Hippocampal formation (tissue), 2 donors: Measurements from ENCODE around the gene DNLZ.
A peak's percentile ranks its signal among the peaks of the same experiment; 100 is the strongest.
"Not testable (repeated sequence)": the region's sequence is repeated elsewhere in the genome, so short reads cannot be mapped to it uniquely, and the experiment has no call there.

Source experiments
- DNase-seq, 2 donors: peaks; one replicate each; lab custom pipeline; 2025; lab: John Stamatoyannopoulos, UW

DNLZ gene

GRCh38 chr9:136363106-136363948 lies at the start of gene DNLZ:
TSS of gene DNLZ (minus strand) at chr9:136363744. CDS start at chr9:136363714, 30 bp downstream.
- DNase-seq: peak; percentile 91 to 94

GRCh38 chr9:136412962-136413361 lies 49.4 kb upstream of the DNLZ start:
- no peak for DNase-seq

- DNase-seq: no peak
Measured at GRCh38 chr9:136411378-136411777, 47.8 kb upstream of the DNLZ start.

- peak; percentile 68 to 85 for DNase-seq
Measured at GRCh38 chr9:136410500-136411287, 47.1 kb upstream of the DNLZ start, which contains the start of the genes ENTR1 and PMPCA. TSS of gene ENTR1 (minus strand) at chr9:136410614. CDS start at chr9:136410397, 217 bp downstream. TSS of gene PMPCA (plus strand) at chr9:136410658. CDS start at chr9:136410669, 11 bp downstream.

DNA sequence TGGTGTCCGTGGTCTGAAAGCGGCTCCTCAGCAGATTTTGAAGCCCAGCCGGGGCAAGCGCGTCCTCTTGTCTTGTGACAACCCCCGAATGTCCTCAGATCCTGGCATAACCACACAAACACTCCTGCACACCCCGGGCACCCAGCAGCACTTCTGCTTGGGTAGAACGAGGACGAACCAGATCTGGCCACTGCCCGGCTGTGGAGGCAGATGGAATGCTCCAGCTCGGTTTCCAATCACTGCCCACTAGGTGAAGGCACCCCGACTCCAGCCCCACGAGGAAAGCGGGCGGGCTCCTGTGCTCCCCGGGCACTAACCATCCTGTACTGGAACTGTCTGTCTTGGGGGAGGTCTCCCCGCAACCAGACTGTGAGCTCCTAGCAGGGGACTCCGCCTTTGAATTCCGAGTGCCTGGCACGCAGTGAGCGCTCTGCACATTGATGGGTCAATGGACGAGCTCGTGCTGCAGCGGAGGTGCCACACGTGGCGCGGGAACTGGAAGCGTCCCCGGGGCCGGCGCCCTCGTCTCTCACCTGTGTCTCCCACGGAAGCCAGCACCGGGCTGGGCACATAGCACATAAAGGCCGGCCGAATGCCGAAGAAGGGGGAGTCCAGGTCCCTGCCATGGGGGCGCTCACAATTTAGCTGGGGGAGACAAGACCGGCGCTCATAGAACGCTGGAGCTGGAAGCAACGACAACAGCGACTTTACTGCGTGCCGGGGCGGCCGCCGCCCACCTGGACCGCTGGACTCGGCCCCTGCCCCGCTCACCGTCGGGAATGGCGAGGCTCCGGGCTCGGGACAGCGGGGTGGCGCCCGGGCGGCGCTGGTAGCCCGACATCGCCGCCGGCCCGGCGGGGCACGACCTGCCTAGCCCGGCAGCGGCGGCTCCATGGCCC lies 46.3 kb upstream of the DNLZ start:
- DNase-seq: no peak

DNA sequence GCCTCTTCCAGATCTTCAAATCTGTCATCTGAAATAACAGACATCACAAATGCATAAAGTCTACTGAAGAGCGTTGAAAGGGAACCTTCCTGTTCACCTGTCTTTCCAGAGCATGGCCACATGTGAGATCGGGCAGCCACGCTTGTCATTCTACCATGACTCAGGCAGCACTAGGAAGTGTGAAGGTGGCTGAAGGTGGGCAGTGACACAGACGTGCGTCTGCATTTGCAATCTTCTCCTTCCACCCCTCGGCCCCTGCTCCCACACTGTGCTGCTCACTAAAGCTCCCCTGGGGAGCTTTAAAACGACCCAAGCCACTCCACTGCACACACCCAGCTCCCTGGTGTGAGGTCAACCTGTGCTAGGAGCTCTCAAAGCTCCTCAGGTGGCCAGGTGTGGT lies 44.4 kb upstream of the DNLZ start:
- no peak for DNase-seq

DNA sequence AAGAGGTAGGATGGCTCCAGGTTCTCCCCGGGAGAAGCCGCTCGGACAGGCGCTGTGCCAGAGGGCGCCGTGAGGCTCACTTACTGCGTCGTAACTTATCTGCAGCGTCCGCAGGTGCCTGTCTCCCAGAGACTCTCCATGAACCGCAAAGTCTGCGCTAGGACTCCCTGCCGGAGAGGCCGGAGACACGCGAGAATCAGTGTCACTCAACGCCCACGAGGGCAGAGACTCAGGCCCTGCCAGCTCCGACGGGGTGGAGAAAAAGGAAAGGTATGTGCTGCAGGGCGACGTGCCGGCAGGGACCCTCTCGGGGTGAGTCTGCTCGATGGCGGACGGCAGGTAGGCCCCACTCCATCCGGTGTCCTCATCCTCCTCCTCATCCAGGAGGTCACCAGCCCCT lies 43.5 kb upstream of the DNLZ start:
- not testable (repeated sequence) for DNase-seq

DNA sequence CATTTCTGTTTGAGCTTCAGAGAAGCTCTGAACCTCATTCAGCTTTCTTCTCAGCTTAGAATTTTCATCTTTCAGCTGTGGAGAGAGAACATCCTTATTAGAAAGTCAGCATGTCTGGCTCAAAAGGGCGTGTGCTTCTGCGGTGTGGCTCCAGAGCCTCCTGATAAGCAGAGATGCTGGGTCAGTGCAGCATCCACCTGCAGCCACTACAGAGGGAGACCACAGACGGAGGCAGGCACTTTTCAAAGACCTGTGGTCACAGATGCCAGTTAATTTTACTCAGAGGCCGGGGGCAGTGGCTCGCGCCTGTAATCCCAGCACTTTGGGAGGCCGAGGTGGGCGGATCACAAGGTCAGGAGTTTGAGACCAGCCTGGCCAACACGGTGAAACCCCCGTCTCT lies 42.4 kb upstream of the DNLZ start:
- not testable (repeated sequence) for DNase-seq

GRCh38 chr9:136405481-136405880 lies 41.9 kb upstream of the DNLZ start:
- no peak for DNase-seq

- DNase-seq: no peak
Measured at GRCh38 chr9:136404801-136405136, 41.2 kb upstream of the DNLZ start.

GRCh38 chr9:136403915-136404800 lies 40.6 kb upstream of the DNLZ start:
- no peak for DNase-seq

DNA sequence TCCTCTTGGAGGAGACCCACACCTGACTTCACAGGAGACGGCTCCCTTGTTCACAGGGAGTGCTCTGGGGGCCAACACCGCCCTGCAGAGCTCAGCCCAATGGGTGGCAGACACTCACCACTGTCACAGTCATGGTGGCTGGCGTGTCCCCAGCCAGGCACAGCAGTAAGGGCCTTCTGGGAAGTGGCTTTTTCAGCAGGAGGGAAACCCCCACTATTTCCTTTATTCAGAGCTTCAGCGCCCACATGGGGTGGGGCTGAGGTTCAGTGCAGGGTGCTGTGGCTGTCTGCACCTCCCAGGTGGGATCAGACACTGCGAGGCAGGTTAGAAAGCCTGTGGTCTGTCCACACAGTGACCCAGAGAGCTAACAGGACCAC lies 40.0 kb upstream of the DNLZ start:
- no peak for DNase-seq

DNA sequence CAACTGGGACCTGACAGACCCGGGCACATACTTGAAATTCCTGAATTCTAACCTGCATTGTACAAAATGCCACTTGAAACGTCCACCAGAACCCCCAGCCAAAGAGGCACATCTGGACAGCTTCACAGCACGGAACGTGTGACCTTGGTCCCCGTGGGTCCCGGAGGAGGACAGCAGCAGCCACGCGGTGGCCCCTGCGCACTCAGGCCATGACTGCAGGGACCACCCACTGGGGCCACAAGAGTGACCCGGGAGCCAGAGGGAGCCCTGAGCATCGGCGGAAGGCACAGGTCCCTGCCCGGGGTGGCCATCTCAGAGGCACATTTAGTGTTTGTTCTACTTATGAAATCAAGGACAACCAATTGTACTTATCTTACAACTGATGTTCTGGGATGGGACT lies 38.5 kb upstream of the DNLZ start:
- no peak for DNase-seq

- DNase-seq: no peak
Measured at GRCh38 chr9:136401173-136401922, 37.8 kb upstream of the DNLZ start.

- peak; percentile 53 to 79 for DNase-seq
Measured at GRCh38 chr9:136400038-136400834, 36.7 kb upstream of the DNLZ start, which contains the start of gene SNAPC4. TSS of gene SNAPC4 (minus strand) at chr9:136400170. CDS start at chr9:136398428, 1,742 bp downstream.

GRCh38 chr9:136399176-136400037 lies 35.9 kb upstream of the DNLZ start:
- no peak for DNase-seq

GRCh38 chr9:136398286-136398685 lies 34.7 kb upstream of the DNLZ start:
- DNase-seq: no peak

DNA sequence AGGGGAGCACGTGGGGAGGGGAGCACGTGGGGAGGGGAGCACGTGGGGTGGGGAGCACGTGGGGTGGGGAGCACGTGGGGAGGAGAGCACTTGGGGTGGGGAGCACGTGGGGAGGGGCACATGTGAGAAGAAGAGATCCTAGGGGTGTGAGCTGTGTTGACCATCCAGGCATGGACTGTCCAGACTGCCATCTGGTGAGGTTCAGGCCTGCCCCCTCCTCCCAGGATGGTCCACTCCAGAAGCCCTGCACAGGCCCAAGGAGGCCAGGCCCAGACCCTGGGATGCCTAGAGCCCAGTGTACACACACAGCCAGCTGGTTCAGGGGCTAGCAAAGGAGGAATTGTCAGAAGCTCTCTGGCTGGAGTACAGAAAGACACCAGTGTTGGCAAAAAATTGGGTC lies 34.1 kb upstream of the DNLZ start:
- DNase-seq: no peak
